Subcutaneous adipose tissue (tissue), 4 donors: ENCODE measurements around the gene FILIP1. TPM values are rescaled to one million over a fixed set of nuclear protein-coding genes. Genes with fewer than 3 reads are reported as not detected.

Experiments used
- CTCF ChIP-seq: fragments of 450-650 bp; IDR thresholded peaks from one replicate; pipeline ENCODE4 v1.5.1; 2016; ENCODE audit warnings: low read depth, mild to moderate bottlenecking, control low read depth, antibody characterized with exemption, moderate library complexity
- small RNA-seq: library from RNA; depleted of rRNA; stranded (forward); fragments of <200 nt; gene quantifications from one replicate; pipeline ENCODE3, GENCODE V24; 2016
- total RNA-seq, 4 donors: library from RNA; depleted of rRNA; stranded (reverse); fragments of >200 nt; gene quantifications; one replicate each; pipeline ENCODE4 v1.1.0, GENCODE V29; 2016

Gene FILIP1
- total RNA-seq, 4 donors from 2014 or later: 3.4 to 16.2 (median 5.8) TPM

GRCh38 chr6:75243333-75244062 is 250.1 kb downstream of the FILIP1 start, which contains the start of gene COX7A2:
COX7A2 (minus strand) TSS chr6:75243801; CDS start chr6:75243734, 67 bp downstream.
- TF ChIP-seq CTCF: no peak

Small RNA genes within 50 kb of the gene (small RNA-seq; reads per million reads assigned to genes)
- gene MIR4463 (not detected), gene RF00012 (not detected), gene RNU1-34P (not detected)

Other genes starting within 250 kb of the FILIP1 start
- 100 to 1,000 TPM; 185 to 343 (median 263) TPM for gene COX7A2, start 250.0 kb downstream of the FILIP1 start, total RNA-seq
- gene TMEM30A, start 209.0 kb downstream of the FILIP1 start, total RNA-seq: 10 to 100 TPM; 50.7 to 95.2 (median 89.2) TPM
- gene SENP6, start 108.1 kb upstream of the FILIP1 start, total RNA-seq: 100 to 1,000 TPM; 100 to 177 (median 105) TPM